ENCODE measurements around the gene UGT1A9. TPM values are rescaled to one million over a fixed set of nuclear protein-coding genes. Genes with fewer than 3 reads are reported as not detected.

UGT1A9 gene
- total RNA-seq, 1 experiment from 2014 or later, result not detected

GRCh38 chr2:233679196-233679595 is 7.5 kb downstream of the UGT1A9 start:
- TF ChIP-seq CTCF (conservative IDR thresholded peaks at IDR 0.05), result no peak
- no peak overlapping the region for H2BK12ac ChIP-seq (ENCODE audit: insufficient read length, low read depth, low read length)
- no peaks in the 10 kb centered on the region for H3K79me1 ChIP-seq (ENCODE audit: insufficient read depth, low read depth, low read length, poor library complexity, severe bottlenecking)
- H2BK20ac ChIP-seq (ENCODE audit: low read depth, low read length, poor library complexity, severe bottlenecking), result no peak overlapping the region
- H3K27ac ChIP-seq (ENCODE audit: insufficient read length, low read depth, low read length), result no peak overlapping the region
- H3K4me1 Mint-ChIP-seq, result peaks cover 2 to 5% of the 10 kb centered on the region in 2 experiments; a peak in 3 of 4 replicates
- H2AFZ ChIP-seq (ENCODE audit: low read length), result no peak overlapping the region
- no peak for DNase-seq
- no peak overlapping the region for H3K4ac ChIP-seq (ENCODE audit: low read depth, low read length)
- H3K27me3 Mint-ChIP-seq (ENCODE audit: low read depth), result peaks cover 3% of the 10 kb centered on the region; the same call in 1 of the 2 replicates
- H3K27ac Mint-ChIP-seq, result no peak overlapping the region
- no peak overlapping the region for H4K91ac ChIP-seq (ENCODE audit: insufficient read length, low read depth, low read length)
- H3K79me2 ChIP-seq (ENCODE audit: insufficient read depth, low read length), result no peaks in the 10 kb centered on the region
- H3T11ph ChIP-seq (ENCODE audit: low read length), result no peak overlapping the region
- H3K14ac ChIP-seq (ENCODE audit: insufficient read depth, low read length), result no peak overlapping the region
- no peak overlapping the region for H2BK5ac ChIP-seq (ENCODE audit: insufficient read length, low read length)
- H3K56ac ChIP-seq (ENCODE audit: insufficient read length, low read depth, low read length), result no peak overlapping the region
- no peak overlapping the region for H3K23ac ChIP-seq (ENCODE audit: insufficient read length, low read depth, low read length)
- H3K4me2 ChIP-seq (ENCODE audit: insufficient read depth, insufficient read length, low read length), result no peak overlapping the region
- H2BK120ac ChIP-seq (ENCODE audit: low read depth, low read length, poor library complexity, severe bottlenecking), result no peak overlapping the region
- no peaks in the 10 kb centered on the region for H3K9me3 Mint-ChIP-seq
- H3K9me3 ChIP-seq (ENCODE audit: control insufficient read depth, low read depth, low read length), result no peaks in the 10 kb centered on the region
- no peaks in the 10 kb centered on the region; the same call in 1 of the 2 replicates for H3K4me1 ChIP-seq (ENCODE audit: insufficient read depth, low read length)
- no peaks in the 10 kb centered on the region for H3K27me3 ChIP-seq (ENCODE audit: insufficient read depth, low read length)
- no peak overlapping the region for H3K18ac ChIP-seq (ENCODE audit: insufficient read length, low read depth, low read length)
- no peaks in the 10 kb centered on the region for H3K23me2 ChIP-seq (ENCODE audit: insufficient read length, low read depth, low read length, poor library complexity, severe bottlenecking)
- no peaks in the 10 kb centered on the region for H3K36me3 Mint-ChIP-seq (ENCODE audit: insufficient read depth in 1 of 3, low read depth in 3 of 3)
- H3K4me3 Mint-ChIP-seq, result no peak overlapping the region
- H4K20me1 ChIP-seq (ENCODE audit: control insufficient read depth, insufficient read depth, insufficient read length), result no peaks in the 10 kb centered on the region
- H3K9ac ChIP-seq (ENCODE audit: extremely low read depth, insufficient read length, low read length), result no peak overlapping the region
- H4K5ac ChIP-seq (ENCODE audit: insufficient read length, low read depth, low read length), result no peak overlapping the region
- no peak overlapping the region for H4K8ac ChIP-seq (replicated peaks; ENCODE audit: insufficient read length, low read depth, low read length)
- no peak overlapping the region for H2AK5ac ChIP-seq (ENCODE audit: insufficient read length, low read length)
- WGBS (ENCODE audit: extremely low coverage, insufficient read length, low lambda C conversion rate), result no CpG with 5 or more reads among the region's 4 CpGs
- no peak overlapping the region for H2BK15ac ChIP-seq (ENCODE audit: low read depth, low read length)

Measured in H9 (cell line).